ENCODE measurements around the gene RWDD4. TPM values are rescaled to one million over a fixed set of nuclear protein-coding genes. Genes with fewer than 3 reads are reported as not detected.
"Not testable (repeated sequence)": the region's sequence is repeated elsewhere in the genome, so short reads cannot be mapped to it uniquely, and the experiment has no call there.

Gene RWDD4
- total RNA-seq, 2 donors from 2014 or later = 20.3 to 23.7 TPM

- Mint-ChIP-seq H3K27ac (no peak overlapping the region), H3K9me3 (no peaks in the 10 kb centered on the region), H3K4me1 (peaks cover 11% of the 10 kb centered on the region), H3K4me3 (no peak overlapping the region), H3K36me3 (ENCODE audit: low read depth) (no peaks in the 10 kb centered on the region), H3K27me3 (ENCODE audit: insufficient read depth) (no peaks in the 10 kb centered on the region)
- Histone ChIP-seq H3K9me3 (ENCODE audit: control insufficient read depth, low read length) (no peaks in the 10 kb centered on the region), H3K36me3 (ENCODE audit: control insufficient read depth, insufficient read depth, low read length) (no peaks in the 10 kb centered on the region), H3K4me3 (ENCODE audit: low read length) (no peak overlapping the region), H3K27ac (ENCODE audit: low read depth, low read length) (no peak overlapping the region), H3K9ac (ENCODE audit: extremely low read depth, low read length, poor library complexity, severe bottlenecking) (no peak overlapping the region), H3K27me3 (ENCODE audit: control insufficient read depth, insufficient read depth, low read length, poor library complexity, severe bottlenecking) (no peaks in the 10 kb centered on the region), H3K4me1 (ENCODE audit: control insufficient read depth, insufficient read depth, low read length) (peaks cover 3% of the 10 kb centered on the region)
- no peak for TF ChIP-seq CTCF (conservative IDR thresholded peaks at IDR 0.05)
- DNase-seq = no peak
- 93 to 98% methylated on average over 5 to 11 of the region's 11 CpGs for WGBS, 2 experiments (ENCODE audit: insufficient coverage in 1 of 2, insufficient read length in 1 of 2)
Observed at GRCh38 chr4:183631577-183632198, 27.3 kb downstream of the RWDD4 start.

DNA sequence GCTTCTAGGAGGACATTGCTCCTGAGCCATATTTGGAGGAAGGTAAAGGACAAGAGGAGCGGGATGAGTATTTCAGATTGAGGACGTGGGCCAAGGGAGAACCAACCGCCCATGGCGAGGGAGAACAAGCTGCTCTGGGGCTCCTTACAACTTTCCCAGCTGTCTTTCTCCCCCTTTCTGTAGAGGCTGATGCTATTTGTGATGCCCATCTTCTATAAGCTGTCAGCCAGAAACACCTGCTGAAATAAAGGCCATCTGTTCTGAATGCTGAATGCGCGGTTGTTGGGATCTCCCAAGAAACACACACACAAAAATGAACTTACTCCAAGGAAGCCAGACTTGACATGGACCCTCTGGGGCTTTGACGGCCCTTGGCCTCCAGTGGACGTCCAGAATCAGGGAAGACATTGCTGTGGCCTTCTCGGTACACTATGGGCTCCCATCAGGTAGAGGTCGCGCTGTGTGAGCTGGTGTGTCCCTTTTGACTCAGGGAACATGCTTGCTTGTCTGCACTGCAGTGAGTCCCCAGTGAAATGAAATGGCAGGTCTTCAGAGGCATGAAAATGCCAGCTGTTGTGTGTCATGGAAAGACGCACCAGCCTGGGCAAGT lies 30.9 kb downstream of the RWDD4 start:
- Mint-ChIP-seq H3K27me3 (ENCODE audit: insufficient read depth) (no peaks in the 10 kb centered on the region), H3K9me3 (no peaks in the 10 kb centered on the region), H3K36me3 (ENCODE audit: low read depth) (no peaks in the 10 kb centered on the region), H3K4me1 (peaks cover 1% of the 10 kb centered on the region), H3K4me3 (no peak overlapping the region), H3K27ac (no peak overlapping the region)
- H3K27ac ChIP-seq (ENCODE audit: low read depth, low read length) = no peak overlapping the region
- H3K4me1 ChIP-seq (ENCODE audit: control insufficient read depth, insufficient read depth, low read length) = no peaks in the 10 kb centered on the region
- no peak for DNase-seq
- H3K9me3 ChIP-seq (ENCODE audit: control insufficient read depth, low read length) = no peaks in the 10 kb centered on the region
- no peak overlapping the region for H3K4me3 ChIP-seq (ENCODE audit: low read length)
- H3K27me3 ChIP-seq (ENCODE audit: control insufficient read depth, insufficient read depth, low read length, poor library complexity, severe bottlenecking) = no peaks in the 10 kb centered on the region
- H3K9ac ChIP-seq (ENCODE audit: extremely low read depth, low read length, poor library complexity, severe bottlenecking) = no peak overlapping the region
- 85 to 97% methylated on average over 12 of the region's 12 CpGs for WGBS, 2 experiments (ENCODE audit: insufficient coverage in 1 of 2, insufficient read length in 1 of 2)
- TF ChIP-seq CTCF (conservative IDR thresholded peaks at IDR 0.05) = no peak
- no peaks in the 10 kb centered on the region for H3K36me3 ChIP-seq (ENCODE audit: control insufficient read depth, insufficient read depth, low read length)

GRCh38 chr4:183627286-183627685 lies 31.7 kb downstream of the RWDD4 start:
- not testable (repeated sequence) for H3K4me3 Mint-ChIP-seq; H3K27me3 Mint-ChIP-seq (ENCODE audit: insufficient read depth); H3K4me1 ChIP-seq (ENCODE audit: control insufficient read depth, insufficient read depth, low read length); H3K36me3 Mint-ChIP-seq (ENCODE audit: low read depth); H3K27me3 ChIP-seq (ENCODE audit: control insufficient read depth, insufficient read depth, low read length, poor library complexity, severe bottlenecking); H3K9me3 ChIP-seq (ENCODE audit: control insufficient read depth, low read length); H3K27ac ChIP-seq (ENCODE audit: low read depth, low read length); H3K4me1 Mint-ChIP-seq; H3K4me3 ChIP-seq (ENCODE audit: low read length); H3K27ac Mint-ChIP-seq; H3K9ac ChIP-seq (ENCODE audit: extremely low read depth, low read length, poor library complexity, severe bottlenecking); H3K36me3 ChIP-seq (ENCODE audit: control insufficient read depth, insufficient read depth, low read length); H3K9me3 Mint-ChIP-seq; DNase-seq
- 90 to 93% methylated on average over 5 of the region's 5 CpGs for WGBS, 2 experiments (ENCODE audit: insufficient coverage in 1 of 2, insufficient read length in 1 of 2)

Data from endodermal cell (in vitro differentiated cells).